Endothelial cell of umbilical vein (primary cell): ENCODE measurements around the gene MICAL3. TPM values are rescaled to one million over a fixed set of nuclear protein-coding genes. Genes with fewer than 3 reads are reported as not detected.

Experiments used
- BruUV-seq: library from RNA; stranded (reverse); fragments of 400-500 nt; replicated peaks from 2 replicates; lab custom pipeline; 2021; lab: Mats Ljungman, UMichigan
- CTCF ChIA-PET: fragments of 300-600, 350-600 bp; sonication (Branson Sonifier 250); formaldehyde crosslinking; loops from one replicate; lab custom pipeline; 2021; ENCODE audit warnings: antibody characterized with exemption, inconsistent platforms; lab: Charles Lee
- POLR2A ChIA-PET: fragments of 300-600, 350-600 bp; sonication (Branson Sonifier 250); formaldehyde crosslinking; loops from one replicate; lab custom pipeline; 2021; ENCODE audit warnings: antibody characterized with exemption, inconsistent platforms; lab: Charles Lee
- DNase-seq: peaks from one replicate; pipeline ENCODE4 v3.0.0-alpha.2; 2011; ENCODE audit warnings: low read depth, low spot score
- FAIRE-seq: peaks from 2 replicates; lab custom pipeline; 2011; peaks lifted over from hg19 to GRCh38; lab: Jason Lieb, UNC
- H2AFZ ChIP-seq: 2 replicates; pipeline ENCODE4 v1.6.0; 2012; ENCODE audit warnings: low read depth, low read length, control low read depth, inconsistent platforms
- H3K27ac ChIP-seq: 2 replicates; pipeline ENCODE4 v1.5.1; 2011; ENCODE audit warnings: low read depth, mild to moderate bottlenecking, control low read depth, low read length, moderate library complexity; ENCODE audit not compliant: insufficient read depth
- H3K27me3 ChIP-seq, 2 experiments: 2 replicates each; pipeline versions ENCODE4 v1.6.0 to v1.6.1; 2011; ENCODE audit warnings: low read length in 2 of 2, mixed read lengths in 1 of 2; ENCODE audit not compliant: control insufficient read depth in 2 of 2, insufficient read depth in 2 of 2
- H3K36me3 ChIP-seq, 2 experiments: 2 replicates in 1 of 2; 3 replicates in 1 of 2; pipeline ENCODE4 v1.5.1; 2011; ENCODE audit warnings: low read length in 2 of 2, mild to moderate bottlenecking in 1 of 2, moderate library complexity in 1 of 2; ENCODE audit not compliant: control insufficient read depth in 2 of 2, insufficient read depth in 2 of 2; ENCODE audit errors: extremely low read depth in 1 of 2
- H3K4me1 ChIP-seq: 3 replicates; pipeline ENCODE4 v1.5.1; 2011; ENCODE audit warnings: mild to moderate bottlenecking, low read length; ENCODE audit not compliant: control insufficient read depth, insufficient read depth; ENCODE audit errors: extremely low read depth
- H3K4me2 ChIP-seq: 2 replicates; pipeline ENCODE4 v1.6.1; 2011; ENCODE audit warnings: low read length, control low read depth, mixed read lengths; ENCODE audit not compliant: insufficient read depth
- H3K4me3 ChIP-seq, 3 experiments: fragments of 200-600 bp in 1 of 3; sonication (generic), shearing (Covaris generic) in 1 of 3; replicated peaks in 1 of 3; 2 replicates each; pipeline ENCODE4 v1.5.1; 2011 to 2016; ENCODE audit warnings: control low read depth in 3 of 3, low read length in 3 of 3, mild to moderate bottlenecking in 2 of 3, inconsistent platforms in 1 of 3, low read depth in 1 of 3, moderate library complexity in 1 of 3; ENCODE audit not compliant: insufficient read depth in 1 of 3
- H3K79me2 ChIP-seq: 2 replicates; pipeline ENCODE4 v1.6.0; 2012; ENCODE audit warnings: low read length, inconsistent platforms; ENCODE audit not compliant: control insufficient read depth, insufficient read depth
- H3K9ac ChIP-seq: replicated peaks from 2 replicates; pipeline ENCODE3; 2011; ENCODE audit warnings: low read length, control low read depth; ENCODE audit not compliant: insufficient read depth; ENCODE audit errors: extremely low read depth
- H3K9me1 ChIP-seq: replicated peaks from 3 replicates; pipeline ENCODE4 v1.6.0; 2011; ENCODE audit warnings: mild to moderate bottlenecking, low read length; ENCODE audit not compliant: control insufficient read depth, insufficient read depth; ENCODE audit errors: extremely low read depth
- H3K9me3 ChIP-seq: replicated peaks from 2 replicates; pipeline ENCODE4 v1.5.1; 2012; ENCODE audit warnings: low read length, inconsistent platforms; ENCODE audit not compliant: control insufficient read depth, insufficient read depth
- H4K20me1 ChIP-seq: replicated peaks from 2 replicates; pipeline ENCODE3; 2011; ENCODE audit warnings: mild to moderate bottlenecking, low read length; ENCODE audit not compliant: control insufficient read depth, insufficient read depth; ENCODE audit errors: extremely low read depth
- CTCF ChIP-seq, 2 donors: IDR thresholded peaks; 1 replicate in 1 of 2; 2 replicates in 1 of 2; pipeline ENCODE4 v1.5.1; 2011; ENCODE audit warnings: low read length in 2 of 2, mild to moderate bottlenecking in 2 of 2, moderate library complexity in 2 of 2, control low read depth in 1 of 2, inconsistent platforms in 1 of 2, low read depth in 1 of 2; ENCODE audit not compliant: insufficient read depth in 1 of 2; ENCODE audit errors: extremely low read depth in 1 of 2
- EZH2 ChIP-seq: IDR thresholded peaks from 2 replicates; pipeline ENCODE4 v1.6.1; 2012; ENCODE audit warnings: borderline replicate concordance, low read depth, mild to moderate bottlenecking, moderate library complexity, low read length, inconsistent platforms; ENCODE audit not compliant: severe bottlenecking
- FOS ChIP-seq: IDR thresholded peaks from 2 replicates; pipeline ENCODE4 v1.6.1; 2011; ENCODE audit warnings: mild to moderate bottlenecking, low read length, moderate library complexity, borderline replicate concordance; ENCODE audit not compliant: insufficient read depth
- GATA2 ChIP-seq: IDR thresholded peaks from 2 replicates; pipeline ENCODE4 v1.7.0; 2011; ENCODE audit warnings: low read depth, mild to moderate bottlenecking, moderate library complexity, mixed read lengths, low read length; ENCODE audit not compliant: insufficient read length, insufficient read depth
- JUN ChIP-seq: IDR thresholded peaks from 2 replicates; pipeline ENCODE4 v1.6.1; 2011; ENCODE audit warnings: borderline replicate concordance, low read depth; ENCODE audit not compliant: insufficient read length, insufficient read depth
- MYC ChIP-seq: IDR thresholded peaks from one replicate; pipeline ENCODE4 v1.6.1; 2011; ENCODE audit warnings: mild to moderate bottlenecking, low read depth, low read length
- POLR2A ChIP-seq: IDR thresholded peaks from 2 replicates; pipeline ENCODE4 v1.6.1; 2012; ENCODE audit warnings: low read depth, mild to moderate bottlenecking, control low read depth, low read length
- POLR2AphosphoS5 ChIP-seq: IDR thresholded peaks from 2 replicates; pipeline ENCODE4 v1.6.1; 2012; ENCODE audit warnings: low read depth, mild to moderate bottlenecking, control low read depth, low read length, moderate library complexity; ENCODE audit not compliant: insufficient read depth
- dilution Hi-C: fragments of 300-500 bp; cut with MboI; formaldehyde crosslinking; loops from one replicate; pipeline ENCODE4 v1.15.0; 2019; ENCODE audit warnings: low sequenced_read_pairs; ENCODE audit not compliant: extremely low pct_ligation_motif_present
- intact Hi-C: fragments of 100-400 bp; cut with micrococcal nuclease; formaldehyde crosslinking; loops from one replicate; pipeline ENCODE4 v1.10.0; 2022
- polyA plus RNA-seq, 4 experiments: library from polyadenylated mRNA; depleted of rRNA in 3 of 4; stranded (reverse) in 3 of 4; unstranded in 1 of 4; fragments of >200 nt; gene quantifications; 2 replicates each; pipeline versions ENCODE4 v1.2.1 to v1.2.3, GENCODE V29; 2011 to 2012; ENCODE audit warnings: missing spikeins in 1 of 4
- total RNA-seq: library from RNA; stranded (reverse); gene quantifications from 2 replicates; pipeline ENCODE4 v1.2.3, GENCODE V29; 2021
- TF ChIP-seq, protein P1 (sequence below): IDR thresholded peaks from 2 replicates; pipeline ENCODE4 v1.6.1; 2011; ENCODE audit not compliant: insufficient read depth, insufficient read length

The MICAL3 gene
- total and polyA plus RNA-seq, 2 donors (not counting 3 experiments of a cell fraction or from before 2014, with no cell fraction given), result 14.5 to 63.7 TPM

DNA sequence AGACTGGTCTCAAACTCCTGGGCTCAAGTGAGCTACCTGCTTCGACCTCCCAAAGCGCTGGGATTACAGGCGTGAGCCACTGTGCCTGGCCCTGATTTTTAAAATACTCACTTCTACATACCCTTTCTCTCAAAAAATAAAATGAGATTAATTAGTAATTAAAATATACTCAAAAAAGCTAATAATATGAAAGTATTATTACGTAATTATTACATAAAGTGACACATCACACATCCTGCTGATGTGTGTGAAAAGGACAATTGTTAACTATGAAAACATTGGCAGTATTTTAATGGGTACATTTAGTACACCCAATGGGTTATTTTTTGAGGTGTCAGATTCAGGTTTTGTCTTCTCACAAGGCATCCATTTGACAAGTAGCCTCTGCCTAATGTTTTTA, 21.4 kb upstream of the MICAL3 start:
- Histone ChIP-seq H3K79me2 (no peaks in the 10 kb centered on the region), H3K27ac (no peak overlapping the region), H3K9ac (no peak overlapping the region), H3K9me3 (no peaks in the 10 kb centered on the region), H3K4me3 (no peak overlapping the region), H4K20me1 (no peaks in the 10 kb centered on the region), H2AFZ (no peak overlapping the region), H3K4me2 (no peak overlapping the region), H3K27me3 (no peaks in the 10 kb centered on the region), H3K9me1 (no peaks in the 10 kb centered on the region), H3K4me1 (no peaks in the 10 kb centered on the region), H3K36me3 (no peaks in the 10 kb centered on the region)
- intact Hi-C loops, result no loop called here
- CTCF ChIA-PET, result interaction anchor here (1.1 kb wide), 1 partner anchor 30 kb away, joined by 3 read pairs; no protein-coding TSS in a partner anchor
- FAIRE-seq (no peak), DNase-seq (no peak)
- dilution Hi-C loops, result no loop called here
- POLR2A ChIA-PET, result no interaction called here
- TF ChIP-seq, protein P1, sequence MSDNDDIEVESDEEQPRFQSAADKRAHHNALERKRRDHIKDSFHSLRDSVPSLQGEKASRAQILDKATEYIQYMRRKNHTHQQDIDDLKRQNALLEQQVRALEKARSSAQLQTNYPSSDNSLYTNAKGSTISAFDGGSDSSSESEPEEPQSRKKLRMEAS, result no peak
- TF ChIP-seq CTCF (IDR thresholded peaks at IDR 0.05; ENCODE audit: extremely low read depth in 1 of 2, insufficient read depth in 1 of 2, low read depth in 1 of 2, low read length in 2 of 2) (no peak), POLR2AphosphoS5 (no peak), FOS (no peak), JUN (no peak), EZH2 (no peak), POLR2A (no peak), MYC (no peak), GATA2 (no peak)
- no TSS peak for BruUV-seq
